Measurements from ENCODE around the gene ROCK2.

The ROCK2 gene

GRCh38 chr2:11368059-11368572 lies 23.7 kb upstream of the ROCK2 start:
- TF ChIP-seq CTCF (IDR thresholded peaks at IDR 0.05; ENCODE audit: borderline replicate concordance, insufficient read depth, low read depth, low read length), result no peak
- no peak overlapping the region for H3K4me3 ChIP-seq (ENCODE audit: low read depth, low read length)

DNA sequence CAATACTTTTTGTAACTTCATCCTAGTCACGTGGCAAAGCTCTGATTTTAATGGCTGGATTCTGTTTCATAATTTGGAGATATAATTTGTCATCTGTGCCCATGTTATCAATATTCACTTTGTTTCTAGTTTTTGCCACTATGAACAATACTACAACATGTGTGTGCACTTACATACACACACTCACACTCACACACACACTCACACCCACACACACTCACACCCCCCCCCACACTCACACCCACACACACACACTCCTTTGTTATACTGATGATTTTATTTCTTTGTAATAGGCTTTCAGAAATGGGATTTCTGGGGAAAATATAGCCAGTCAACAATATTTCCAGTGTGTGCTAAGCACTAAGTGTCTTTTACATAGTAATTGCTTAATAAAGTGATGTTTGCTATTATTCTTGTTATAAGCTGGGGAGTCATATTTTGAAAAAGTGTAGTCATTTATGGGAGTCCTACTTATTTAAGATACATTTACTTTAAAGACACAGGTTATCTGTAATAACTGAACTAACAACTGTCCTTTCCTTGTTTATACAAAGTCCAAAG lies 22.8 kb upstream of the ROCK2 start:
- no peak overlapping the region for H3K4me3 ChIP-seq (ENCODE audit: low read depth, low read length)
- no peak for TF ChIP-seq CTCF (IDR thresholded peaks at IDR 0.05; ENCODE audit: borderline replicate concordance, insufficient read depth, low read depth, low read length)

DNA sequence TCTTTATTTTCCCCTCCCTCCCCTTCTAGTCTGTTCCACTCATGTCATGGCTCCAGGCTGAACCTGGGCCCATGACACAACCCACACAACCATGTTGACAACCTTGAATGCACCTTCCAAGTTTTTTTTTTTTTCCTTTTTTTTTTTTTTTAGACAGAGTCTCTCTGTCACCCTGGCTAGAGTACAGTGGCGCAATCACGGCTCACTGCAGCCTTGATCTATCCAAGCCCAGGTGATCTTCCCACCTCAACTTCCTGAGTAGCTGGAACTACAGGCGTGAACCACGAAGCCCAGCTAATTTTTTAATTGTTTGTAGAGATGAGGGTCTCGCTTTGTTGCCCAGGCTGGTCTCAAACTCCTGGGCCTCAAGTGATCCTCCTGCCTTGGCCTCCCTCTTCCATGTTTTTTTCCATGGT lies 21.9 kb upstream of the ROCK2 start:
- no peak for TF ChIP-seq CTCF (IDR thresholded peaks at IDR 0.05; ENCODE audit: borderline replicate concordance, insufficient read depth, low read depth, low read length)
- H3K4me3 ChIP-seq (ENCODE audit: low read depth, low read length), result no peak overlapping the region

GRCh38 chr2:11365096-11365879 lies 20.9 kb upstream of the ROCK2 start:
- no peak overlapping the region for H3K4me3 ChIP-seq (ENCODE audit: low read depth, low read length)
- no peak for TF ChIP-seq CTCF (IDR thresholded peaks at IDR 0.05; ENCODE audit: borderline replicate concordance, insufficient read depth, low read depth, low read length)

DNA sequence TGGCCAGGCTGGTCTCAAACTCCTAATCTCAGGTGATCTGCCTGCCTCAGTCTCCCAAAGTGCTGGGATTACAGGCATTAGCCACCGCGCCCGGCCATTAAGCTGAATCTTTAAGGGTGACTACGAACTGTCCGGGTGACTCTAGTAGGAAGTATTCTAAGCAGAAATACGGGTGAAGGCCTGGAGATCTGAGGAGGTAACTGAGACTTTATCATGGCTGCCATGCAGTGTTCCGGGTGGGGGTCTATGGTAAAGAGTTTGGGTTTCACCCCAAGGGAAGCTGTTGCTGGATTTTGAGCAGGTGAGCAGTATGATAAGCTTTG lies 20.1 kb upstream of the ROCK2 start:
- TF ChIP-seq CTCF (IDR thresholded peaks at IDR 0.05; ENCODE audit: borderline replicate concordance, insufficient read depth, low read depth, low read length), result no peak
- no peak overlapping the region for H3K4me3 ChIP-seq (ENCODE audit: low read depth, low read length)

DNA sequence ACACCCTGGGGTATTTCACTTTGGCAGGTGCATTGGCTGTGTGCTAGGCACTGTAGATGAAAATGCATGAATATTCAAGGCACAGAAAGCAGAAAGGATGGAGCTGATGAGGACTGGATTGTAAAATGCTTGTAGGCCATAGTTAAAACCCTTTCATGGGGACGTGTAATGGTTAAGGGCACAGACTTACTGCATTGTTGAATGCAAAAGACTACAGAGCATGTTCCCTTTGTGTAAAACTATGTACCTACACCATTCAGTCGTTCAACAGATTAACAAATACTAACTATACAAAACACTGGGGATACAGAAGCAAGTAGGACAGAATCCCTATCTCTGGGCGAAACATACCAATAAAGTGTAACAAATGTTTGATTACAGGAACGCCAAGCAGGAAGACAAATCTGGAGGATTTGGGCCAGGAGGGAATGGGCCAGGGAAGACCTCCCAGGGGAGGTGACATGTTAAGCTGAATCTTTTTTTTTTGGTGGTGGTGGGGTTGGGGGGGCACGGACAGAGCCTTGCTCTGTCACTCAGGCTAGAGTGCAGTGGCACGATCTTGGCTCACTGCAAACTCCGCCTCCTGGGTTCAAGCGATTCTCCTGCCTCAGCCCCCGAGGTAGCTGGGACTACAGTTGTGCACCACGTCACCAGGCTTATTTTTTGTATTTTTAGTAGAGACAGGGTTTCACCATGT lies 19.6 kb upstream of the ROCK2 start:
- no peak for TF ChIP-seq CTCF (IDR thresholded peaks at IDR 0.05; ENCODE audit: borderline replicate concordance, insufficient read depth, low read depth, low read length)
- no peak overlapping the region for H3K4me3 ChIP-seq (ENCODE audit: low read depth, low read length)
